ENCODE data around the gene JPH4. TPM values are rescaled to one million over a fixed set of nuclear protein-coding genes. Genes with fewer than 3 reads are reported as not detected.

The JPH4 gene
- total RNA-seq, 1 experiment from 2014 or later = not detected

DNA sequence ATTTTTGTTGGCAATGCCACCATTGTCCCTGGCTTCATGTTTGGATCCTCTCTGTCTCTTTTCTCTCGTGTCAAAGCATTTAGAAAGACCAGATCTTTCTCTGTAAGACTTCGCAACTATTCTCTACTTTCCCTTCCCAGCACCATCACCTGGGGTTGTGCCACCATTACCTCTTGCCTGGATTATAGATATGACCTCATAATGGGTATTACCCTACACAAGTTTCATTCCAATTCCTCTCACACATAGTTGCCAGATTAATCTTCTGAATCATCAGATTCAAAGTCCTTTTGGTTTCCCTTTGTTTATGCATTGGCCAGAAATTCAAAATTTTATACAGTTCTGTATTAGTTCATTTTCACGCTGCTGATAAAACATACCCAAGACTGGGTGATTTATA, 30.4 kb upstream of the JPH4 start:
- intact Hi-C loops (cut with micrococcal nuclease; ENCODE audit: unreplicated experiment) = no loop called here
- TF ChIP-seq EZH2 (IDR thresholded peaks at IDR 0.05; ENCODE audit: borderline replicate concordance, low read depth, low read length, poor library complexity, severe bottlenecking) = no peak
- TF ChIP-seq, protein P1, sequence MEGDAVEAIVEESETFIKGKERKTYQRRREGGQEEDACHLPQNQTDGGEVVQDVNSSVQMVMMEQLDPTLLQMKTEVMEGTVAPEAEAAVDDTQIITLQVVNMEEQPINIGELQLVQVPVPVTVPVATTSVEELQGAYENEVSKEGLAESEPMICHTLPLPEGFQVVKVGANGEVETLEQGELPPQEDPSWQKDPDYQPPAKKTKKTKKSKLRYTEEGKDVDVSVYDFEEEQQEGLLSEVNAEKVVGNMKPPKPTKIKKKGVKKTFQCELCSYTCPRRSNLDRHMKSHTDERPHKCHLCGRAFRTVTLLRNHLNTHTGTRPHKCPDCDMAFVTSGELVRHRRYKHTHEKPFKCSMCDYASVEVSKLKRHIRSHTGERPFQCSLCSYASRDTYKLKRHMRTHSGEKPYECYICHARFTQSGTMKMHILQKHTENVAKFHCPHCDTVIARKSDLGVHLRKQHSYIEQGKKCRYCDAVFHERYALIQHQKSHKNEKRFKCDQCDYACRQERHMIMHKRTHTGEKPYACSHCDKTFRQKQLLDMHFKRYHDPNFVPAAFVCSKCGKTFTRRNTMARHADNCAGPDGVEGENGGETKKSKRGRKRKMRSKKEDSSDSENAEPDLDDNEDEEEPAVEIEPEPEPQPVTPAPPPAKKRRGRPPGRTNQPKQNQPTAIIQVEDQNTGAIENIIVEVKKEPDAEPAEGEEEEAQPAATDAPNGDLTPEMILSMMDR (conservative IDR thresholded peaks at IDR 0.05; ENCODE audit: low read depth, low read length) = no peak
- no peaks in the 10 kb centered on the region for H3K4me1 ChIP-seq (ENCODE audit: insufficient read depth, low read length, poor library complexity, severe bottlenecking)
- ChIA-PET POLR2A (ENCODE audit: low non-redundant PET) (no interaction called here), CTCF (no interaction called here)
- H3K9me3 ChIP-seq (ENCODE audit: low read depth, low read length, poor library complexity, severe bottlenecking) = no peaks in the 10 kb centered on the region
- no peaks in the 10 kb centered on the region for H3K36me3 ChIP-seq (ENCODE audit: insufficient read depth, low read length, poor library complexity, severe bottlenecking)
- no peak overlapping the region for H3K27ac ChIP-seq (ENCODE audit: low read depth, low read length, poor library complexity, severe bottlenecking)
- DNase-seq (ENCODE audit: low spot score) = no peak
- H3K4me3 ChIP-seq (ENCODE audit: low read depth, low read length, poor library complexity, severe bottlenecking) = no peak overlapping the region
- H3K27me3 ChIP-seq (replicated peaks; ENCODE audit: insufficient read depth, low read depth, low read length, poor library complexity) = peaks cover 30% of the 10 kb centered on the region
- no TSS peak for BruUV-seq (replicated peaks)

- Histone ChIP-seq H3K27ac (ENCODE audit: low read depth, low read length, poor library complexity, severe bottlenecking) (no peak overlapping the region), H3K27me3 (replicated peaks; ENCODE audit: insufficient read depth, low read depth, low read length, poor library complexity) (peaks cover 26% of the 10 kb centered on the region), H3K9me3 (ENCODE audit: low read depth, low read length, poor library complexity, severe bottlenecking) (no peaks in the 10 kb centered on the region), H3K4me3 (ENCODE audit: low read depth, low read length, poor library complexity, severe bottlenecking) (no peak overlapping the region), H3K4me1 (ENCODE audit: insufficient read depth, low read length, poor library complexity, severe bottlenecking) (no peaks in the 10 kb centered on the region), H3K36me3 (ENCODE audit: insufficient read depth, low read length, poor library complexity, severe bottlenecking) (no peaks in the 10 kb centered on the region)
- no peak for DNase-seq (ENCODE audit: low spot score)
- BruUV-seq (replicated peaks) = no TSS peak
- POLR2A ChIA-PET (ENCODE audit: low non-redundant PET) = no interaction called here
- CTCF ChIA-PET = no interaction called here
- intact Hi-C loops (cut with micrococcal nuclease; ENCODE audit: unreplicated experiment) = no loop called here
- TF ChIP-seq, protein P1 (conservative IDR thresholded peaks at IDR 0.05; ENCODE audit: low read depth, low read length) = no peak
- no peak for TF ChIP-seq EZH2 (IDR thresholded peaks at IDR 0.05; ENCODE audit: borderline replicate concordance, low read depth, low read length, poor library complexity, severe bottlenecking)
These were observed 29.9 kb upstream of the JPH4 start for GRCh38 chr14:23608454-23608853.

DNA sequence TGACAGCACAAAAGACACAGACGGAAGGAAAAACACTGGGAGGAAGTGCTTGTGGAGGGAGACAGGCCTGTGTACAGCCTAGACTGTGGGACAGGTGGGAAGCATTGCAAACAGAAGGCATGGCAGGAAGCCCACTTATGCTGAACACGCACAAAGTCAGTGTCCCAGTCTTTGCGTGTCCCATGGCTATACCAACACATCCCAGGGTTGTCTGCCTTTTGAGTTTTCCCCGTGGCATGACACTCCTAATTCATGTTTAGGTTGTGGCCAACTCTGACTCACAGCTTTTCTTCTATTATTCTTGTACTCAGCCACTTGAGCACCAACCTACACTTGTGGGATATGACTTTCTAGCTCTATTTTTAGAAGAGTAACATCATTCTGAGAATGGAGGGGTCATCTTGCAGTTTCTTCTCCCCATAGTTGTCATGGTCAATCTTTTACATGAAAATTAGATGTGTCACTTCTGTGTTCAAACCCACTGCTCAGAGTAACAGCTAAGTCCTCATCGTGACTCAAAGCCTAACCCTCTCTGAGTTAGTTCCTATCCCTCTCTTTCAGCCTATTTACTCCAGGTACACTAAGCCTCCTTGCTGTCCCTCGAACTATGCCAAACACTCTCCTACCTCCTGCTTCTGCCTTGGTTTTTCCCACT, 27.5 kb upstream of the JPH4 start:
- H3K4me3 ChIP-seq (ENCODE audit: low read depth, low read length, poor library complexity, severe bottlenecking) = no peak overlapping the region
- H3K36me3 ChIP-seq (ENCODE audit: insufficient read depth, low read length, poor library complexity, severe bottlenecking) = no peaks in the 10 kb centered on the region
- CTCF ChIA-PET = no interaction called here
- peaks cover 5% of the 10 kb centered on the region for H3K27me3 ChIP-seq (replicated peaks; ENCODE audit: insufficient read depth, low read depth, low read length, poor library complexity)
- no peak overlapping the region for H3K27ac ChIP-seq (ENCODE audit: low read depth, low read length, poor library complexity, severe bottlenecking)
- DNase-seq (ENCODE audit: low spot score) = no peak
- H3K4me1 ChIP-seq (ENCODE audit: insufficient read depth, low read length, poor library complexity, severe bottlenecking) = no peaks in the 10 kb centered on the region
- H3K9me3 ChIP-seq (ENCODE audit: low read depth, low read length, poor library complexity, severe bottlenecking) = no peaks in the 10 kb centered on the region
- TF ChIP-seq EZH2 (IDR thresholded peaks at IDR 0.05; ENCODE audit: borderline replicate concordance, low read depth, low read length, poor library complexity, severe bottlenecking) = no peak
- TF ChIP-seq, protein P1 (conservative IDR thresholded peaks at IDR 0.05; ENCODE audit: low read depth, low read length) = no peak
- no TSS peak for BruUV-seq (replicated peaks)
- intact Hi-C loops (cut with micrococcal nuclease; ENCODE audit: unreplicated experiment) = no loop called here
- POLR2A ChIA-PET (ENCODE audit: low non-redundant PET) = no interaction called here

All from A673 (cell line).